B cell (primary cell): ENCODE measurements around the gene ABCB4. TPM values are rescaled to one million over a fixed set of nuclear protein-coding genes. Genes with fewer than 3 reads are reported as not detected.

Experiments used
- ATAC-seq: fragments of 200-7000 bp; cut with Tn5 transposase; one replicate; pipeline ENCODE4 v1.10.0; 2021; ENCODE audit warnings: low read depth, mild to moderate bottlenecking, moderate number of reproducible peaks, moderate library complexity
- CTCF ChIA-PET: fragments of 350-600 bp; sonication (Branson Sonifier 250); formaldehyde crosslinking; loops from one replicate; lab custom pipeline; 2021; ENCODE audit warnings: antibody characterized with exemption, inconsistent platforms; lab: Charles Lee
- POLR2A ChIA-PET: fragments of 350-600 bp; sonication (Branson Sonifier 250); formaldehyde crosslinking; loops from one replicate; lab custom pipeline; 2021; ENCODE audit warnings: antibody characterized with exemption; lab: Charles Lee
- DNase-seq: peaks from one replicate; pipeline ENCODE4 v3.0.0; 2013
- H2AFZ ChIP-seq: 2 replicates; pipeline ENCODE4 v1.6.1; 2012; ENCODE audit warnings: mild to moderate bottlenecking, low read depth, low read length; ENCODE audit not compliant: insufficient read depth, poor library complexity, severe bottlenecking
- H3K27ac ChIP-seq, 2 donors: 1 replicate in 1 of 2; 2 replicates in 1 of 2; pipeline ENCODE4 v1.5.1; 2012 to 2013; ENCODE audit warnings: low read length in 2 of 2, mild to moderate bottlenecking in 2 of 2, moderate library complexity in 1 of 2
- H3K27me3 ChIP-seq, 4 experiments: fragments of 200-600 bp in 1 of 4; sonication (generic) in 1 of 4; replicated peaks in 1 of 4; 1 replicate in 2 of 4; 2 replicates in 2 of 4; pipeline versions ENCODE4 v1.6.1 to v1.7.0; 2013 to 2016; ENCODE audit warnings: low read length in 3 of 4, mild to moderate bottlenecking in 2 of 4, mixed read lengths in 1 of 4, moderate library complexity in 1 of 4; ENCODE audit not compliant: insufficient read depth in 4 of 4, control insufficient read depth in 3 of 4; ENCODE audit errors: control extremely low read depth in 1 of 4
- H3K36me3 ChIP-seq, 2 experiments: replicated peaks in 1 of 2; 1 replicate in 1 of 2; 2 replicates in 1 of 2; pipeline versions ENCODE4 v1.6.1 to v1.7.1; 2013; ENCODE audit warnings: low read length in 1 of 2; ENCODE audit not compliant: insufficient read depth in 2 of 2, control insufficient read depth in 1 of 2; ENCODE audit errors: control extremely low read depth in 1 of 2, extremely low read depth in 1 of 2
- H3K4me1 ChIP-seq, 2 donors: fragments of 200-600 bp in 1 of 2; sonication (generic) in 1 of 2; 1 replicate in 1 of 2; 2 replicates in 1 of 2; pipeline versions ENCODE4 v1.5.1 to v1.6.1; 2013 to 2017; ENCODE audit warnings: low read length in 2 of 2; ENCODE audit not compliant: control insufficient read depth in 2 of 2, insufficient read depth in 2 of 2
- H3K4me2 ChIP-seq: replicated peaks from 2 replicates; pipeline ENCODE3; 2012; ENCODE audit warnings: mild to moderate bottlenecking, low read depth, low read length; ENCODE audit not compliant: poor library complexity, severe bottlenecking
- H3K4me3 ChIP-seq, 5 experiments: fragments of 200-600 bp in 1 of 5; sonication (generic) in 1 of 5; 1 replicate in 3 of 5; 2 replicates in 2 of 5; pipeline versions ENCODE4 v1.5.1 to v1.7.0; 2011 to 2016; ENCODE audit warnings: low read length in 4 of 5, mild to moderate bottlenecking in 4 of 5, low read depth in 2 of 5, control low read depth in 1 of 5, moderate library complexity in 1 of 5; ENCODE audit not compliant: insufficient read depth in 1 of 5; ENCODE audit errors: control extremely low read depth in 1 of 5, extremely low read depth in 1 of 5
- H3K79me2 ChIP-seq: fragments of 200-600 bp; sonication (generic); one replicate; pipeline ENCODE4 v1.6.0; 2016; ENCODE audit warnings: low read length; ENCODE audit not compliant: control insufficient read depth, insufficient read depth
- H3K9ac ChIP-seq: fragments of 200-600 bp; sonication (generic); 2 replicates; pipeline ENCODE4 v1.6.1; 2017; ENCODE audit warnings: mild to moderate bottlenecking, low read length, moderate library complexity
- H3K9me3 ChIP-seq, 3 donors: one replicate each; pipeline versions ENCODE4 v1.6.1 to v1.7.1; 2013; ENCODE audit warnings: low read length in 2 of 3; ENCODE audit not compliant: control insufficient read depth in 2 of 3, insufficient read depth in 1 of 3; ENCODE audit errors: control extremely low read depth in 1 of 3
- H4K20me1 ChIP-seq: 2 replicates; pipeline ENCODE4 v1.6.0; 2012; ENCODE audit warnings: mild to moderate bottlenecking, low read length; ENCODE audit not compliant: insufficient read depth, control insufficient read depth, poor library complexity, severe bottlenecking
- H3K27ac Mint-ChIP-seq: one replicate; pipeline ENCODE4 v1.8.0; 2021; ENCODE audit warnings: mixed read lengths
- H3K27me3 Mint-ChIP-seq: one replicate; pipeline ENCODE4 v1.8.0; 2021; ENCODE audit warnings: mixed read lengths
- H3K4me1 Mint-ChIP-seq: one replicate; pipeline ENCODE4 v1.8.0; 2021; ENCODE audit warnings: mixed read lengths
- H3K4me3 Mint-ChIP-seq: one replicate; pipeline ENCODE4 v1.8.0; 2021; ENCODE audit warnings: mixed read lengths
- H3K9me3 Mint-ChIP-seq: one replicate; pipeline ENCODE4 v1.8.0; 2022; ENCODE audit warnings: mixed read lengths; ENCODE audit not compliant: insufficient read depth
- CTCF ChIP-seq: fragments of 200-600 bp; IDR thresholded peaks from one replicate; pipeline ENCODE4 v1.8.0; 2022; ENCODE audit warnings: antibody characterized with exemption, mild to moderate bottlenecking
- EZH2 ChIP-seq: IDR thresholded peaks from 2 replicates; pipeline ENCODE4 v1.6.1; 2012; ENCODE audit warnings: borderline replicate concordance, low read depth, mild to moderate bottlenecking, moderate library complexity, low read length; ENCODE audit not compliant: insufficient read depth, poor library complexity, severe bottlenecking
- WGBS: methylation state at CpG from one replicate; pipeline ENCODE4 v1.1.5; 2013; ENCODE audit warnings: missing lambda C conversion rate; ENCODE audit not compliant: insufficient coverage; 5-methylcytosine and 5-hydroxymethylcytosine counted together
- intact Hi-C: fragments of 100-400 bp; cut with micrococcal nuclease; formaldehyde crosslinking; loops from one replicate; pipeline ENCODE4 v1.10.0; 2022
- polyA plus RNA-seq: library from polyadenylated mRNA; depleted of rRNA; stranded (reverse); fragments of >200 nt; gene quantifications from 2 replicates; pipeline ENCODE4 v1.2.3, GENCODE V29; 2012
- total RNA-seq, 2 donors: library from RNA; stranded (reverse); fragments of 120-200 nt in 1 of 2; gene quantifications; 1 replicate in 1 of 2; 2 replicates in 1 of 2; pipeline versions ENCODE4 v1.2.3 to v1.2.4, GENCODE V29; 2013 to 2022

ABCB4 gene
- total and polyA plus RNA-seq, 2 donors (not counting 1 experiment from before 2014, with no cell fraction given), result 16.6 to 40.0 TPM

- Mint-ChIP-seq H3K4me3 (no peak overlapping the region), H3K27me3 (no peaks in the 10 kb centered on the region), H3K9me3 (no peaks in the 10 kb centered on the region), H3K27ac (no peak overlapping the region), H3K4me1 (peaks cover 5% of the 10 kb centered on the region)
- no peaks in the 10 kb centered on the region for H3K27me3 ChIP-seq
- CTCF ChIA-PET, result no interaction called here
- H2AFZ ChIP-seq, result no peak overlapping the region
- DNase-seq (no peak), ATAC-seq (no peak)
- no peaks in the 10 kb centered on the region for H3K4me1 ChIP-seq
- H3K9me3 ChIP-seq, result no peaks in the 10 kb centered on the region
- TF ChIP-seq CTCF, result no peak
- no peak for TF ChIP-seq EZH2
- no peak overlapping the region for H3K9ac ChIP-seq
- no peak overlapping the region for H3K4me2 ChIP-seq
- peaks cover 17 to 77% of the 10 kb centered on the region in 2 experiments for H3K36me3 ChIP-seq
- H3K79me2 ChIP-seq, result peaks cover 18% of the 10 kb centered on the region
- no peak overlapping the region for H3K4me3 ChIP-seq
- WGBS, result 75% methylated on average over 1 of the region's 2 CpGs
- H3K27ac ChIP-seq, result no peak overlapping the region
- H4K20me1 ChIP-seq, result peaks cover 22% of the 10 kb centered on the region
- intact Hi-C loops, result no loop called here
- POLR2A ChIA-PET, result no interaction called here
These were observed 15.5 kb downstream of the ABCB4 start for GRCh38 chr7:87459941-87460340.

DNA sequence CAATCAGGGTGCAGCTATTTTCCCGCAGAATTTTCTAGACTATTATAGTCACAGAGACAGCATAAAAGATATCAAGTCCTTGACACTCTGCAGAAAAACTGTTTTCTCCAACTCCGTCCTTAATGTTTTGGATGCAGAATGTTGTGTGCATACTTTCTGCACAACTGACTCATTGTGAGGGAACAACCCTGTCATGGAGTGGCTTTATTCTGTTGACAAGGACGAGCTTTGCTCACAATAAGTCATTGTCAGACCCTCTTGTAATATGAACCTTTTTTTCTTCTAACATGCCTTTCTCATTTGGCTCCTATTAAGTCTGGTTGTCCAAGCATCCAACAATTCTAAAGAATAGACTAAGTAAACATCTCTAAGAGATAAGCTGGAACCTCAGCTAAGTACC lies 17.3 kb downstream of the ABCB4 start:
- ATAC-seq, result no peak
- POLR2A ChIA-PET, result no interaction called here
- no peaks in the 10 kb centered on the region for H3K9me3 Mint-ChIP-seq
- DNase-seq, result no peak
- Histone ChIP-seq H3K36me3 (peaks cover 16 to 75% of the 10 kb centered on the region in 2 experiments), H3K4me1 (no peaks in the 10 kb centered on the region), H3K9ac (no peak overlapping the region), H3K4me3 (no peak overlapping the region), H2AFZ (no peak overlapping the region), H4K20me1 (peaks cover 10% of the 10 kb centered on the region), H3K79me2 (peaks cover 5% of the 10 kb centered on the region), H3K9me3 (no peaks in the 10 kb centered on the region), H3K4me2 (no peak overlapping the region), H3K27me3 (no peaks in the 10 kb centered on the region), H3K27ac (no peak overlapping the region)
- intact Hi-C loops, result no loop called here
- CTCF ChIA-PET, result no interaction called here
- no peak overlapping the region for H3K27ac Mint-ChIP-seq
- TF ChIP-seq CTCF (no peak), EZH2 (no peak)
- H3K27me3 Mint-ChIP-seq, result no peaks in the 10 kb centered on the region
- H3K4me1 Mint-ChIP-seq, result no peaks in the 10 kb centered on the region
- WGBS, result 100% methylated on average over 1 of the region's 3 CpGs
- H3K4me3 Mint-ChIP-seq, result no peak overlapping the region
